Endothelial cell (in vitro differentiated cells): ENCODE results near the gene PTPA. TPM values are rescaled to one million over a fixed set of nuclear protein-coding genes. Genes with fewer than 3 reads are reported as not detected.
"Not testable (repeated sequence)": the region's sequence is repeated elsewhere in the genome, so short reads cannot be mapped to it uniquely, and the experiment has no call there.

Experiments
- DNase-seq: peaks from one replicate; pipeline ENCODE4 v3.0.0; 2021; ENCODE audit warnings: low spot score
- H3K27ac Mint-ChIP-seq: one replicate; pipeline ENCODE4 v1.8.0; 2021; ENCODE audit warnings: mixed read lengths, inconsistent platforms; ENCODE audit not compliant: unreplicated experiment
- H3K27me3 Mint-ChIP-seq: one replicate; pipeline ENCODE4 v1.8.0; 2021; ENCODE audit warnings: mild to moderate bottlenecking, moderate library complexity, mixed read lengths, inconsistent platforms; ENCODE audit not compliant: unreplicated experiment
- H3K36me3 Mint-ChIP-seq: one replicate; pipeline ENCODE4 v1.8.0; 2021; ENCODE audit warnings: mild to moderate bottlenecking, low read depth, mixed read lengths, inconsistent platforms; ENCODE audit not compliant: unreplicated experiment
- H3K4me1 Mint-ChIP-seq: one replicate; pipeline ENCODE4 v1.8.0; 2021; ENCODE audit warnings: mild to moderate bottlenecking, mixed read lengths, inconsistent platforms; ENCODE audit not compliant: unreplicated experiment
- H3K4me3 Mint-ChIP-seq: one replicate; pipeline ENCODE4 v1.8.0; 2021; ENCODE audit warnings: mild to moderate bottlenecking, mixed read lengths, inconsistent platforms; ENCODE audit not compliant: unreplicated experiment
- H3K9me3 Mint-ChIP-seq: one replicate; pipeline ENCODE4 v1.8.0; 2021; ENCODE audit warnings: mixed read lengths, inconsistent platforms; ENCODE audit not compliant: unreplicated experiment
- CTCF ChIP-seq: fragments of 200-600 bp; sonication (generic); IDR thresholded peaks from one replicate; pipeline ENCODE4 v1.5.0; 2021; ENCODE audit warnings: antibody characterized with exemption; ENCODE audit not compliant: unreplicated experiment
- total RNA-seq: library from RNA; stranded (reverse); fragmentation: NEBNext Ultra II Directional; extraction: Animal tissue kit (Norgen Biotek cat#: 25700); gene quantifications from one replicate; pipeline ENCODE4 v1.2.1, GENCODE V29; 2021; ENCODE audit not compliant: unreplicated experiment

Gene PTPA
- total RNA-seq, 1 donor from 2014 or later: 120 TPM

- H3K4me3 Mint-ChIP-seq: no peak overlapping the region
- TF ChIP-seq CTCF: no peak
- H3K27me3 Mint-ChIP-seq: peaks cover 9% of the 10 kb centered on the region
- peaks cover 13% of the 10 kb centered on the region for H3K4me1 Mint-ChIP-seq
- no peak overlapping the region for H3K27ac Mint-ChIP-seq
- DNase-seq: no peak
- H3K36me3 Mint-ChIP-seq: peaks cover 7% of the 10 kb centered on the region
- no peaks in the 10 kb centered on the region for H3K9me3 Mint-ChIP-seq
Measured at GRCh38 chr9:129162497-129163197, 51.4 kb downstream of the PTPA start.

- Mint-ChIP-seq H3K4me1 (peaks cover 18% of the 10 kb centered on the region), H3K27me3 (peaks cover 13% of the 10 kb centered on the region)
- not testable (repeated sequence) for H3K4me3 Mint-ChIP-seq, H3K27ac Mint-ChIP-seq, DNase-seq, H3K36me3 Mint-ChIP-seq, H3K9me3 Mint-ChIP-seq
Measured at GRCh38 chr9:129163198-129163670, 52.0 kb downstream of the PTPA start.

GRCh38 chr9:129163753-129164152, 52.5 kb downstream of the PTPA start:
- TF ChIP-seq CTCF: no peak
- no peak for DNase-seq
- no peaks in the 10 kb centered on the region for H3K9me3 Mint-ChIP-seq
- no peak overlapping the region for H3K4me3 Mint-ChIP-seq
- H3K27ac Mint-ChIP-seq: no peak overlapping the region
- peaks cover 13% of the 10 kb centered on the region for H3K27me3 Mint-ChIP-seq
- H3K36me3 Mint-ChIP-seq: peaks cover 7% of the 10 kb centered on the region
- H3K4me1 Mint-ChIP-seq: peaks cover 18% of the 10 kb centered on the region

- H3K9me3 Mint-ChIP-seq: no peaks in the 10 kb centered on the region
- peak overlapping the region; percentile 6 for H3K27ac Mint-ChIP-seq
- peaks cover 18% of the 10 kb centered on the region for H3K4me1 Mint-ChIP-seq
- peaks cover 7% of the 10 kb centered on the region for H3K36me3 Mint-ChIP-seq
- TF ChIP-seq CTCF: no peak
- no peak for DNase-seq
- peaks cover 14% of the 10 kb centered on the region for H3K27me3 Mint-ChIP-seq
- H3K4me3 Mint-ChIP-seq: no peak overlapping the region
Measured at GRCh38 chr9:129164246-129164930, 53.2 kb downstream of the PTPA start.

GRCh38 chr9:129165198-129165597, 54.0 kb downstream of the PTPA start:
- H3K36me3 Mint-ChIP-seq: peaks cover 7% of the 10 kb centered on the region
- no peak for TF ChIP-seq CTCF
- H3K27me3 Mint-ChIP-seq: peaks cover 14% of the 10 kb centered on the region
- H3K4me3 Mint-ChIP-seq: no peak overlapping the region
- no peaks in the 10 kb centered on the region for H3K9me3 Mint-ChIP-seq
- no peak overlapping the region for H3K27ac Mint-ChIP-seq
- no peak for DNase-seq
- peaks cover 18% of the 10 kb centered on the region for H3K4me1 Mint-ChIP-seq
